ENCODE measurements around the gene CFB. TPM values are rescaled to one million over a fixed set of nuclear protein-coding genes. Genes with fewer than 3 reads are reported as not detected.

The CFB gene
- total and polyA plus RNA-seq, 2 of the 13 experiments (the other 11 are each of a cell fraction or from before 2014, with no cell fraction given) = 171 to 513 TPM

- no peak for TF ChIP-seq PRDM10 (CRISPR knock-in tag; IDR thresholded peaks at IDR 0.05; ENCODE audit: low read depth)
- TF ChIP-seq ZNF496 (CRISPR knock-in tag; IDR thresholded peaks at IDR 0.05; ENCODE audit: insufficient replicate concordance) = no peak
- TF ChIP-seq SNAPC5 (CRISPR knock-in tag; IDR thresholded peaks at IDR 0.05; ENCODE audit: borderline replicate concordance) = no peak
- TF ChIP-seq ZFP62 (CRISPR knock-in tag; IDR thresholded peaks at IDR 0.05) = no peak
- no peak for TF ChIP-seq KLF16 (CRISPR knock-in tag; IDR thresholded peaks at IDR 0.05)
- no peak for TF ChIP-seq RNF219 (CRISPR knock-in tag; IDR thresholded peaks at IDR 0.05)
- peak in 1 of 2 experiments; percentile 26; a peak in 1 of 4 replicates for TF ChIP-seq POLR2A (IDR thresholded peaks at IDR 0.05; ENCODE audit: insufficient read depth in 1 of 2, low read depth in 2 of 2, low read length in 2 of 2)
- TF ChIP-seq THAP8 (CRISPR knock-in tag; IDR thresholded peaks at IDR 0.05; ENCODE audit: borderline replicate concordance) = no peak
- no peak for TF ChIP-seq ZNF589 (CRISPR knock-in tag; conservative IDR thresholded peaks at IDR 0.05)
- no peak for TF ChIP-seq HOXA3 (CRISPR knock-in tag; IDR thresholded peaks at IDR 0.05)
- no peak for TF ChIP-seq TEAD3 (CRISPR knock-in tag; optimal IDR thresholded peaks at IDR 0.05; ENCODE audit: borderline replicate concordance)
- no peak for TF ChIP-seq ZNF768 (CRISPR knock-in tag; IDR thresholded peaks at IDR 0.05)
- TF ChIP-seq ZNF503 (CRISPR knock-in tag; IDR thresholded peaks at IDR 0.05) = no peak
- TF ChIP-seq ZNF33B (CRISPR knock-in tag; IDR thresholded peaks at IDR 0.05) = no peak
- no peak for TF ChIP-seq ZBTB1 (CRISPR knock-in tag; IDR thresholded peaks at IDR 0.05; ENCODE audit: borderline replicate concordance)
- TF ChIP-seq ZNF260 (CRISPR knock-in tag; IDR thresholded peaks at IDR 0.05; ENCODE audit: borderline replicate concordance, low read depth) = no peak
- no peak for TF ChIP-seq REST (IDR thresholded peaks at IDR 0.05; ENCODE audit: borderline replicate concordance in 1 of 2, low read depth in 1 of 2, low read length in 2 of 2)
These were observed 4.1 kb downstream of the CFB start (continued) for GRCh38 chr6:31949926-31950548.
